Measurements from ENCODE around the gene PXDC1. TPM values are rescaled to one million over a fixed set of nuclear protein-coding genes. Genes with fewer than 3 reads are reported as not detected.
"Not testable (repeated sequence)": the region's sequence is repeated elsewhere in the genome, so short reads cannot be mapped to it uniquely, and the experiment has no call there.

The PXDC1 gene
- total RNA-seq, 2 experiments from 2014 or later = 0.13 TPM; not detected in 1

DNA sequence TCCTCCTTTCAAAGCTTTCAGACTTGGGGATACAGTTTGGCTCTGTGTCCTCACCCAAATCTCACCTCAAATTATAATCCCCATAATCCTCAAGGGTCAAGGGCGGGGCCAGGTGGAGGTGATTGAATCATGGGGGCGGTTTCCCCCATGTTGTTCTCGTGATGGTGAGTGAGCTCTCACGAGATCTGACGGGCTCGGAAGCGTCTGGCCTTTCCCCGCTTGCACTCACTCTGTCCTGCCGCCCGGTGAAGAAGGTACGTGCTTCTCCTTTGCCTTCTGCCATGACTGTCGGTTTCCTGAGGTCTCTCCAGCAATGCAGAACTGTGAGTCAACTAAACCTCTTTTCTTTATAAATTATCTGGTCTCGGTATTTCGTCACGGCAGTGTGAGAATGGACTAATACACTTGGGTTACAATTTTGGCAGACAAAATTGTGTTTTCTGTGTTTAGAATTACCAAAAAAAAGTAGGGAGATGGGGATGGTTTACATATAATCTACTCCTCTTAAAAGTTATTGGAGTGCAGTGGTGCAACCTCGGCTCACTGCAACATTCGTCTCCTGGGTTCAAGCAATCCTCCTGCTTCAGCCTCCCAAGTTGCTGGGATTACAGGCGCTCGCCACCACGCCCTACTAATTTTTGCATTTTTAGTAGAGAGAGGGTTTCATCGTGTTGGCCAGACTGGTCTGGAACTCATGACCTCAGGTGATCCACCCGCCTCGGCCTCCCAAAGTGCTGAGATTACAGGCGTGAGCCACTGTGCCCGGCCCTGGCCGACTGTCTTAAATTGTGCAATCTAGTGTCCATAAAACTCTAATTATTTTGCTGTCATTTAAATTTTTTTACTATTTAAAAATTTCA lies 33.6 kb upstream of the PXDC1 start:
- CTCF ChIA-PET = no interaction called here
- POLR2A ChIA-PET = no interaction called here

DNA sequence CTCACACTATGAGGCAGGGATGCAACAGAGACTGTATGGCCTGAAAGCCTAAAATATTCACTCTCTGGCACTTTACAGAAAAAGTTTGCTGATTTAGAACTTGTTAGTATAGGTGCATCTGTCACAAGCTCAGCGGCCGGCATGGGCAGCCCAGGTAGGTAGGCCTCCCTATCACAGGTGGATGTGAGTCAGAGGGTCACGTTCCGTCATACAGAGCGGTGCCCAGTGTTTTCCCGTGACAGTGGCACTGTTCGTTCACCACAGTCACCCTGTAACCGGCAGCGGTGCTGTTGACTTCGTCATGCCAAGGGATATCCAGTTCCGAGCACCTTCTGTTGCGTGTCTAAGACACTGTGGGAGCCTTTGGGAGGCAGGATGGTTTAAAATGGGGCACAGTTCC lies 32.9 kb upstream of the PXDC1 start:
- ChIA-PET CTCF (no interaction called here), POLR2A (no interaction called here)

DNA sequence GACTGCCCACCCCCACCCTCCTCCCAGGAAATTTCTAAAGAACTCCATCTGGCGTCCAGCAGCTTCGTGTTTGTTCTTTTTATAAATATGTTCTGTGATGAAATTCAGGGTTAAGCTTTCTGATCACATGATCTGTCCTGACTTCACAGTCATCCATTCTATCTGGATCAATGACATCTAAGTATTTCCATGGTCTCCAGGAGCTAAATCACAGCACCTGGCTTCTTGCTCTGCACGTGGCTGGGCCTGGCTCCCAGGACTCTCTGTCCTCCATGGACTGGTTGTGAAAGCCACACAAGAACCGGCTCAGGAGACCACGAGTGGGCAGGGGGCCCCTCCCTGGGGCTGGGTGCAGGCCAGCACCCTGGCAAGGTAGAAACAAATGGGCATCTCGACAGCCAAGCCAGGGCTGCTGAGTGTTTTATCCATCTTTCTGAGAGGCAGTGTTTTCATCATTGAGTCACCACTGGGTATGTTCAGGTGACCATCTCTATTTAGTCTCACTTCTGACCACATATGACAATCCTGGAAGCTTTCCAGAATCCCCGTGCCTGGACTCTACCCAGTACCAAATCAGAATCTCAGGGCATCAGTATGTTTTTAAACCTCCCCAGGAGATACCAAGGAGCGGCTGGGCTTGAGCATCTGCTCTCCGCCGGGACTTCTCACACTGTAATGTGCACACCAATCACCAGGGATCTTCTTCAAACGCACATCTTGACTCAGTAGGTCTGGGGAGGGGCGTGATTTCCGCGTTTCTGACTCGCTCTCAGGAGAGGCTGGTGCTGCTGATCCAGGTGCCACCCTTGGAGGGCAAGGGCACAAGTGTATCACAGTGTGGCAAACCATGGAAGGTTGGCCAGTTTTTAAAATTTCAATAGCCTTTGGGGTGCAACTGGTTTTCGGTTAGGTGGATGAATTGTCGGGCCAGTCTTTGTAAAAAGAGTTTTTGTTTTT lies 31.6 kb upstream of the PXDC1 start:
- POLR2A ChIA-PET = no interaction called here
- CTCF ChIA-PET = interaction anchor here (0.6 kb wide), 1 partner anchor 25 kb away, joined by 3 read pairs; no protein-coding TSS in a partner anchor

DNA sequence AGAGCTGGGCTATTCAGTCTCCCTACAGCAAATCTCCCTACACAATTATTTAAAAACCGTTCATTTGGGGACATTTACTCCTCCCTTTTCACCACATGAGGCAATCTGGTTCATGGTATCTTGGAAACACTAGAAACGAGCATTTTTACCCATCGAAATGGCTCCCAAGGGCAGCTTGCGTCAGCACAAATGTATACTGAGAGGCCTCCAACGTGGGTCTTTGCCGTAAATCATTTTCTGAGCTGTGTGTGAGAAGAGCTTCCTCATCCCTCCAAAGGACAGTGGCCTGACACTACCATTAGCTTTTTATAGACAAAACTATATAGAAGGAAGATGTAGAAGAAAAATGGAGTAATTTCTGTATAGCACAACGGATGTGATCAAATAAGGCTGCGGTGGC lies 30.0 kb upstream of the PXDC1 start:
- POLR2A ChIA-PET = no interaction called here
- CTCF ChIA-PET = no interaction called here

DNA sequence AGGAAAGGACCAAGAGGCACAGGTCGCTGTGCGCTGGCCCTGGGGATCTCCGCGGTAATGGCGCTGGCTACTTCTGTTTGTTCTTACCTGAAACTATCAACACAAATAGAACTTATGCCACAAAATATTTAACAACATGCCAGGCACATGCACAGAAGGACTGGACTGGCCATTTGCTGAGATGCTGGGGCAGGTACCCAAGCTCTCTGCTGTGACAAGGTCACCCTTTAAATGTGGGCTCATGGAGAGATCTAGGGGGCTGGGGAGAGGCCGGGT lies 28.0 kb upstream of the PXDC1 start:
- CTCF ChIA-PET = interaction anchor here (1.1 kb wide), 1 partner anchor 105 kb away, joined by 3 read pairs; no protein-coding TSS in a partner anchor
- POLR2A ChIA-PET = no interaction called here

DNA sequence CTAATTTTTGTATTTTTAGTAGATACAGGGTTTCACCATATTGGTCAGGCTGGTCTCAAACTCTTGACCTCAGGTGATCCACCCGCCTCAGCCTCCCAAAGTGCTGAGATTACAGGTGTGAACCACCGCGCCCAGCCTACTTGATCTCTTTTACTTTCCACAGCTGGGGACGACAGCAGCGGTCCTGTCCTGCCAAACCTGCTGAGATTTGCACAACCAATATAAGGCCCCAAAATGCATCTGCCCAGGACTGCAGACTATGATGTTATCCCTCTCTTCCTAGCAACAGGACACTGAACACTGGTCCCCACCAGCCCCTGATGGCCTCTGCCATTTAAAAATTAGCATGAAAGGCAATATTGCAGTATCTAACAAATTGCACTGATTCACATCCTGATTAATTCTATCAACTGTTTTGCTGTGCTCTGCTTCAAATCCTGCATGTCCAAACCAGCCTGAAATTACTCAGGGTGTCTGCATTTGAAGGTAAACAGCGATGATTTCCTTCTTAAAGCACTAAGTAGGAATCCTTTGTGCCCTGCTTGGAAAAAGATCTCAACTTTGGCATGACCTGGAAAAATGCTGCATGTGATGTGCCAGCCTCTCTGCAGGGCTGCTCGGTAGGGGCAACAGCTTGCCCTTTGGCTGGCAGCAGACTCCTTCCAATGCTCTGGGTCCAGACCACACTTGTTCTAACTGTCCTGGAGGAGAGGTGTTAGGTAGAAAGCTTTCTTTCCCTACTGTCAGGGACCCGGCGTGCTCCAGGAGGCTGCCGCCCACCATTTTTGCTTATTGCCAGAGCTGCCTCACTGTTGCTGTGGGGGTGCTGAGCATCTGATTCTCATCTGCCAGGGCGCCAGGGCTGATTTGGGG lies 27.4 kb upstream of the PXDC1 start:
- ChIA-PET POLR2A (no interaction called here), CTCF (no interaction called here)

DNA sequence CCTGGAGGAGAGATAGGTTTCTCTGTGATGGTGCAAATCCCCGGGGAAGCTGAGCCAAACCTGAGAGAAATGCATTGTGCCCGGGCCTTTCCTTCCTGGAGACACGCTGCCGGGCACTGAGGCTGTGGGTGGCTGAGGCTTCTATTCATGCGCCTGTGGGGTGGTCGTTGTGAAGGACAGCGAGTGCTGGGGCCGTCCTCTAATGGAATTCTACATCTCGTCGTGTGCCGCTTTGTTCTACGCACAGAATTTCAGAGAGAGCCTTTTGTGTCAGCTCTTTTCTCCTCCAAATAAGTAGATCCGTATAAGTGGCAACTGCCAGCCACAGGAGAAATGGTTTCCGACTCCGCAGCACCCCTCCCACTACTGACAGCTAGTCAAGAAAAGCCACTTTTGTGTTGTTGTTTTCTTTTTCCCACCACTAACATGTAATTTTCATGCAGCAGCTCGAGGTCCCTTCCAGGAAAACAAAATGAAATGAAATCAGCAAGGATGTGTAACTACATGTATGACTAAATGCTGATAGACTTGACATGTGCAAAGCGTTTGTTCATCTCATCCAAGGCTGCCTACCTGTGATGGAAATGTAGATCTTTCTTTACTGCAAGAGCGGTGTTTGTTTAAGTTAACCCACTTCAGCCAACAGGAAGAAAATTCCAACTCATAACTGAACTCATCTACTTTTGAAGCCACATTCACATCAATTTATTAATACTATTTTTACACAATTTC lies 26.4 kb upstream of the PXDC1 start:
- ChIA-PET CTCF (no interaction called here), POLR2A (no interaction called here)

DNA sequence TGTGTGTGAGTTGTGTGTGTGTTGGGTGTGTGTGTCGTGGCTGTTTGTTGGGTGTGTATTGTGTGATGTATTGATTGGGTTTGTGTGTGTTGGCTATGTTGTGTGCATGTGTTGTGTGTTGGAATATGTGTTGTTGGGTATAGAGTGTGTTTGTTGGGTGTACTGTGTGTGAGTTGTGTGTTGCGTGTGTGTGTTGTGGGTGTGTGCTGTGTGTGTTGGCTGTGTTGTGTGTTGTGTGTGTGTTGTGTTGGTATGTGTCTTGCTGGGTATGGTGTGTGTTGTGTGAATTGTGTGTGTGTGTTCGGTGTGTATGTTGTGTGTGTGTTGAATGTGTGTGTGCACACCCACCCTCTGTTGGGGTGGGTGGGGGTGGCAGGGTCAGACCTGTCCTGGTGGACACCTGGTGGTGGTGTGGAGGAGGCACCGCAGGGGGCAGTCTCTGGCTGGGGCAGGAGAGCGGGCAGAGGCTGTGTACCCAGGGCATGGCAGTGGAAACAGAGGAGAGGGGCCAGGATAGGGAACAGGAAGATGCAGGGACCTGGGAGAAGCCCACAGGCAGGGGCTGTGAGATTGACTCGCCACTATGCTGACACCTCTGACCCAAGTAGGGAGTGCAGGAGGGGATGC lies 25.5 kb upstream of the PXDC1 start:
- ChIA-PET POLR2A (no interaction called here), CTCF (no interaction called here)

DNA sequence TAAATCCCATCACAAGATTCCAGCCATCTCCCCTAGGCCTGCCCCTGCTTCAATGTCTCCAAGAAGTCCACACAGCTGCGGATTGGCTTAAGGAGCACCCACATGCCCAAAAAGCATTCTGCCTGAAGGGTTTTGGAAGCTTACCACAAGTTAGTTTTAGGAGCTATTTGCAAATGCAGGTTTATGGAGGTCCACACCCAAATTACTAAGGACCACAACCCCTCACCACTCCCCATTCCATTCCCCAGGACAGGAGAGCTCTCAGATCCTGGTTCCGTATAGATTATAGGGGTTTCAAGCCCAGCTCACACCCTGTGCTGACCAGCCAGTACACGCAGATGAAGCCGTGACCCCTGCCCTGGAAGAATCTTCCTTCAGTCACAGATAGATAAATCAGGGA lies 24.3 kb upstream of the PXDC1 start:
- POLR2A ChIA-PET = no interaction called here
- CTCF ChIA-PET = no interaction called here

DNA sequence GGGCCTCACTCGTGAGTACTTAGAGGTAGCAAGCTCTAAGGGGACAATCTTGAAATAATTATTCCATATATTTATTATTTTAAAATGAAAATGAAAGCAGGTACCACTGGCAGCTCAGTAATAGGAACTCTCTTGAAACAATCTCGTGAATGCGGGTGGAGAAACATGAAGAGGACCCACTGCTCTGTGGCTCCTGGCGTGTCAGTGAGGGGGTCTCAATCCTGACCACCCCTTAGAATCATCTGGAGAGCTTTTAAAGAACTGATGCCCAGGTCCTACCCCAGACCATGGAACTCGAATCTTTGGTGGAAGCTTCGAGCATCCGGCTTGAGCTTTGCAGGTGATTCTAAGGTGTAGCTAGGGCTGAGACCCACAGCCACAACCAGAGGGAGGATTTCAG lies 23.9 kb upstream of the PXDC1 start:
- ChIA-PET POLR2A (no interaction called here), CTCF (no interaction called here)

DNA sequence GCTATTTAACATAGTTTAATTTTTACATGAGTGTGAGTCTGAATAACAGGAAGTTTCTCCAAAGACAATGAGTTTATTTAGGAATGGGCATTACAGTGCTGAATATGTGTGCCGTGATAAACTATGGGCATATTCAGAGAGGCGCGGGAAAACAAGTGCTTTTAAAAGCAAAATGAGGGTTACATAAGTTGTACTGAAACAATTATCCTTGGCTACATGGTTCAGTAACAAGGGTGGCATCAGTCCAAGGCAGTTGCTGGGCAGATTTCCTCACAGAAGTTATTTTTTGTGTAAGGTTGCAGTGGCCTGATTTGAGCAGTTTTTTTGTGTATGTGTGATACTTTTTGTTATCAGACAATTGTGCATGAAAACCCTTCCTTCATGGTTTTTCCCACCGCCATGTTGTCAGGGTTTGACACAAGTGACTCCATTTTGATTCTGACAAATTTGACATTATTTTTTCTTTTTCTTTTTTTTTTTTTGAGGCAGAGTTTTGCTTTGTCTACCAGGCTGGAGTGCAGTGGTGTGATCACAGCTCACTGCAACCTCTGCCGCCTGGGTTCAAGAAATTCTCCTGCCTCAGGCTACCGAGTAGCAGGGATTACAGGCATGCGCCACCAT lies 22.3 kb upstream of the PXDC1 start:
- POLR2A ChIA-PET = no interaction called here
- CTCF ChIA-PET = no interaction called here

DNA sequence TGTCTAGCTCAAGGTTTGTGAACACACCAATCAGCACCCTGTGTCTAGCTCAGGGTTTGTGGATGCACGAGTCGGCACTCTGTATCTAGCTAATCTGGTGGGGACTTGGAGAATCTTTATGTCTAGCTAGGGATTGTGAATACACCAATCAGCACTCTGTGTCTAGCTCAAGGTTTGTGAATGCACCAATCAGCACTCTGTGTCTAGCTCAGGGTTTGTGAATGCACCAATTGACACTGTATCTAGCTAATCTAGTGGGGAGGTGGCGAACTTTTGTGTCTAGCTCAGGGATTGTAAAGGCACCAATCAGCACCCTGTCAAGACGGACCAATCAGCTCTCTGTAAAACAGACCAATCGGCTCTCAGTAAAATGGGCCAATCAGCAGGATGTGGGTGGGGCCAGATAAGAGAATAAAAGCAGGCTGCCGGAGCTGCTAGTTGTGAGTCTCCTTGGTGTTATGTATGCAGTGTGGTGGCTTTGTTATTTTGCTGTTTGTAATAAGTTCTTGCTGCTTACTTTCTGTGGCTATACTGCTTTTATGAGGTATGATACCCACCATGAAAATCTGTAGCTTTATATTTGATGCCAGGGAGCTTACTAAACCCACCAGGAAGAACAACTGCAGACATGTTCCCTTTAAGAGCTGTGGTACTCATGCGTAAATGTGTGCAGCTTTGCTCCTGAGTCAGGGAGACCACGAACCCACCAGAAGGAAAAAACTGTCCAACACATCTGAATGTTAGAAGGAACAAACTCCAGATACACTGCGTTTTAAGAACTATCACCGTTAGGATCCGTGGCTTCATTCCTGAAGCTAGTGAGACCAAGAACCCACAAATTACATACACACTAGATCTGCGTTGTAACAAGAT lies 20.9 kb upstream of the PXDC1 start:
- POLR2A ChIA-PET, CTCF ChIA-PET: not testable (repeated sequence)

DNA sequence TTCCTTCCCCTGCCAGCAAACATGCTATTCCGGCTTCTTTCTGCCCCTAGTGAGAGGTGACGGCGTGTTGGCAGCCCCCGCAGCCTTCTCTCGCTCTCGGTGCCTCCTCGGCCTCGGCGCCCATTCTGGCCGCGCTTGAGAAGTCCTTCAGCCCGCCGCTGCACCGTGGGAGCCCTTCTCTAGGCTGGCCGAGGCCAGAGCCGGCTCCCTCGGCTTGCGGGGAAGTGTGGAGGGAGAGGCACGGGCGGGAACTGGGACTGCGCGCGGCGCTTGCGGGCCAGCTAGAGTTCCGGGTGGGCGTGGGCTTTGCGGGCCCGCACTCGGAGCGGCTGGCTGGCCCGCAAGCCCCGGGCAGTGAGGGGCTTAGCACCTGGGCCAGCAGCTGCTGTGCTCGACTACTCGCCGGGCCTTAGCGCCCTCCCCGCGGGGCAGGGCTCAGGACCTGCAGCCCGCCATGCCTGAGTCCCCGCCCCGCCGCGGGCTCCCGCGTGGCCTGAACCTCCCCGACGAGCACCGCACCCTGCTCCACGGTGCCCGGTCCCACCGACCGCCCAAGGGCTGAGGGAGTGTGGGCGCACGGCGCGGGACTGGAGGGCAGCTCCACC lies 20.0 kb upstream of the PXDC1 start:
- ChIA-PET POLR2A (no interaction called here), CTCF (no interaction called here)

DNA sequence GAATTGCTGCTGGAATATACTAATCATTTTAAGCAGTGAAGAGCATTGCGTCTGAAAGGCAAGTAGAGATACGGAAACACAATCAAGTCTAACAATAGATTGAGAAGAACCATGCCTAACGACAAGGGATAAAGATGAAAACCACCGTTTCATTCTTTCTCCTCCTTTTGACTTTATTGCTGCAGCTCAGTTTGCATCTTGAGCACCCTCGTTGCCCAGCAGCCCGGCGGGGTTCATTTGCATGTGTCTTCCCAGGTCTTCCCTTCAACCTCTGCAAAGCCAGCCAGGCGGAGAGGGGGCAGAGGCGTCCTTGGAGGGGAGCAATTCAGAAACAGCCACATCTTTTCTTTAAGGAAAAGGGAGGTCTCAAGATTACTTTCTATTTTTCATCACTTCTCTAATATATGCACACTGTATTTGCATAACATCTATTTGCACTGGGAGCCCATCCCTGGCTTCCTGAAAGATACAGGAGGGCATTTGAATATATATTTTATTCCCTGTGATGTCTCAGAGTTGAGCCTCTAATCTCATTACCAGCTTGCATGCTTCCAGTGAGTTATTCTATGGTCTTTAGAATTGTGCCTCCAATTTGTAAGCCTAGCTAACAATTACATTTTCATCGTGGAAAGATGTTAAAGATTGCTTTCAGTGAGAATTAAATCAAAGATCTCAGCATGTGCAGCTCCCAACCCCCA lies 18.7 kb upstream of the PXDC1 start:
- ChIA-PET POLR2A (no interaction called here), CTCF (interaction anchor here (0.6 kb wide), 1 partner anchor 815 kb away, joined by 3 read pairs; no protein-coding TSS in a partner anchor)

DNA sequence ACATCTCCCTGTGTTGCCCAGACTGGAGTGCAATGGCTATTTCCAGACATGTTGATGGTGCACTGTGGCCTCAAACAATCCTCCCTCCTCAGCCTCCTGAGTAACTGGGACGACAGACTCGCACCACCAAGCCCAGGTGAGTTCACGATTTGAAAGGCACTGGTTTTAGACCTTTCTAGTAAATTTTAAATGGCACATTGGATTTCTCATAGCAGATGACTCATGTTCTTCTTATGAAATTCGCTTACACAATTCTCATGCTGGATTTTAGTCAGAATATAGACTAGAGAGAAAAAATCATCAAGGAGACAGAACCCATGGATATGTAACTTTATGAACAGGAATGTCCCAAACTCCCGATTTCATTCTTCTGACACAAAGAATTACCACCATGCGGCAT lies 18.1 kb upstream of the PXDC1 start:
- POLR2A ChIA-PET = no interaction called here
- CTCF ChIA-PET = no interaction called here

DNA sequence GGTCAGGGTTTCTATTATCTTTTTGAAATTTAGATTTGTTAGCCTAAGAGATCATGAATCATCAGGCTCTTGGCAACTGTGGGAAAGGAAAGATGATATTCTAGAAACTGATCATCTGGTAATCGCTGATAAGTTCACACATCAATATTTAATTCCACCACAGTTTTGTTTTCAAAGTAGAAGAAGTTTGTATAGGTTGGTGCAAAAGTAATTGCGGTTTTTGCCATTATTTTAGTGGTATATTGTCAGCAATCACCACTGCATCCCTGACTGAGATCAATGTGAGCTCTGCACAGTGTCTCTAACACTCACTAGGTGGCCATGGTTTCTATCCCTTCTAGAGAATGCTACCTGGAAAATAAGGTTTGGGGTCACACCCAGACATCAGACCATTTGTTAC lies 17.0 kb upstream of the PXDC1 start:
- CTCF ChIA-PET = no interaction called here
- POLR2A ChIA-PET = no interaction called here

DNA sequence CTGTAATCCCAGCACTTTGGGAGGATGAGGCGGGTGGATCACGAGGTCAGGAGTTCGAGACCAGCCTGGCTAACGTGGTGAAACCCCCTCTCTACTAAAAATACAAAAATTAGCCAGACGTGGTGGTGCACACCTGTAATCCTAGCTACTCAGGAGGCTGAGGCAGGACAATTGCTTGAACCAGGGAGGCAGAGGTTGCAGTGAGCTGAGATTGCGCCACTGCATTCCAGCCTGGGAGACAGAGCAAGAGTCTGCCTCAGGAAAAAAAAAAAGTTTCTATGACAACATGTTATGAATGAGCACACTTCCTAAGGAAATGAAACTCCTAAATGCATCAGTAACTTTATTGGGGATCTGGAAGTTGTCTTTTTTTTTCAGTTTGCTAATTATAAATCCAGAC lies 16.0 kb upstream of the PXDC1 start:
- CTCF ChIA-PET, POLR2A ChIA-PET: not testable (repeated sequence)

Data from activated CD8-positive, alpha-beta memory T cell treated with anti-CD3 and anti-CD28 coated beads for 36 hours (primary cell).